ENCODE results near the gene HPGD.

Gene HPGD

GRCh38 chr4:174540175-174540574 is 17.9 kb upstream of the HPGD start:
- TF ChIP-seq, protein P1, sequence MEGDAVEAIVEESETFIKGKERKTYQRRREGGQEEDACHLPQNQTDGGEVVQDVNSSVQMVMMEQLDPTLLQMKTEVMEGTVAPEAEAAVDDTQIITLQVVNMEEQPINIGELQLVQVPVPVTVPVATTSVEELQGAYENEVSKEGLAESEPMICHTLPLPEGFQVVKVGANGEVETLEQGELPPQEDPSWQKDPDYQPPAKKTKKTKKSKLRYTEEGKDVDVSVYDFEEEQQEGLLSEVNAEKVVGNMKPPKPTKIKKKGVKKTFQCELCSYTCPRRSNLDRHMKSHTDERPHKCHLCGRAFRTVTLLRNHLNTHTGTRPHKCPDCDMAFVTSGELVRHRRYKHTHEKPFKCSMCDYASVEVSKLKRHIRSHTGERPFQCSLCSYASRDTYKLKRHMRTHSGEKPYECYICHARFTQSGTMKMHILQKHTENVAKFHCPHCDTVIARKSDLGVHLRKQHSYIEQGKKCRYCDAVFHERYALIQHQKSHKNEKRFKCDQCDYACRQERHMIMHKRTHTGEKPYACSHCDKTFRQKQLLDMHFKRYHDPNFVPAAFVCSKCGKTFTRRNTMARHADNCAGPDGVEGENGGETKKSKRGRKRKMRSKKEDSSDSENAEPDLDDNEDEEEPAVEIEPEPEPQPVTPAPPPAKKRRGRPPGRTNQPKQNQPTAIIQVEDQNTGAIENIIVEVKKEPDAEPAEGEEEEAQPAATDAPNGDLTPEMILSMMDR (IDR thresholded peaks at IDR 0.05; ENCODE audit: low read depth, low read length), result no peak
- H3K4me3 ChIP-seq (replicated peaks in 1 of 2; ENCODE audit: low read depth in 2 of 2, low read length in 2 of 2), result no peak overlapping the region
- no peak for DNase-seq (ENCODE audit: low read depth in 2 of 2)

GRCh38 chr4:174539571-174539970 is 17.3 kb upstream of the HPGD start:
- no peak overlapping the region for H3K4me3 ChIP-seq (replicated peaks in 1 of 2; ENCODE audit: low read depth in 2 of 2, low read length in 2 of 2)
- TF ChIP-seq, protein P1 (IDR thresholded peaks at IDR 0.05; ENCODE audit: low read depth, low read length), result no peak
- DNase-seq (ENCODE audit: low read depth in 2 of 2), result no peak

DNA sequence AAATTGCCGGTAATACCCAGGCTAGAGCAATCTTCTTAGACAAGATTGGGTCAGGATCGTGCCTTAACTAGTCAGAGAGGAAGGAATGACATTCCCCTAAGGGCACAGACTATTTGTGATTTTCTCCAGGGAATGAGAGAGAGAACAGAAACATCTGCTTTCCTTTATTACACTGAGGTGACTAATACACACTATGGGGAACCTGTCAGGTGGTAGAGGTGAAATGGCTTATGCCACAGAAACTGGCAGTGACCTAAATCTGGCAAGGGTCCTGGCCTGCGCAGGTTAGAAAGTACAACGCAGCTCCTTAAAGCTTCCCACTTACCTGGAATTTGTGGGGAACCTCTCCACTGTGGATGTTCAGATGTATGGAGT is 16.6 kb upstream of the HPGD start:
- no peak for DNase-seq (ENCODE audit: low read depth in 2 of 2)
- TF ChIP-seq, protein P1 (IDR thresholded peaks at IDR 0.05; ENCODE audit: low read depth, low read length), result no peak
- no peak overlapping the region for H3K4me3 ChIP-seq (replicated peaks in 1 of 2; ENCODE audit: low read depth in 2 of 2, low read length in 2 of 2)

GRCh38 chr4:174538123-174538875 is 16.0 kb upstream of the HPGD start:
- DNase-seq (ENCODE audit: low read depth in 2 of 2), result no peak
- no peak overlapping the region for H3K4me3 ChIP-seq (replicated peaks in 1 of 2; ENCODE audit: low read depth in 2 of 2, low read length in 2 of 2)
- TF ChIP-seq, protein P1 (IDR thresholded peaks at IDR 0.05; ENCODE audit: low read depth, low read length), result no peak

DNA sequence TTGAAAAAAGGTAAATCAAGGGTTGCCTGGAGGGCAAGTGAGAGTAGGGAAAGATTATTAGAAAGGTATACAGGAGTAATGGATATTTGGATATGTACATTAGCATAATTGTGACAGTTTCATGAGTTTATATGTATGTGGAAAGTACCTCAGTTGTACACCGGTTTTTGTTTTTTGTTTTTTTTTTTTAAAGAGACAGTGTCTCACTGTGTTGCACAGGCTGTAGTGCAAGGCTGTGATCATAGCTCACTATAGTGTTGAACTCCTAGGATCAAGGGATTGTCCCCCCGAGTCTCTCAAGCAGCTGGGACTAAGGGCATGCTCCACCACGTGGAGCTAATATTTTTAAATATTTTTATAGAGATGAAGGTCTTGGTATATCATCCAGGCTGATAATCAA is 15.3 kb upstream of the HPGD start:
- TF ChIP-seq, protein P1 (IDR thresholded peaks at IDR 0.05; ENCODE audit: low read depth, low read length), result no peak
- no peak overlapping the region for H3K4me3 ChIP-seq (replicated peaks in 1 of 2; ENCODE audit: low read depth in 2 of 2, low read length in 2 of 2)
- DNase-seq (ENCODE audit: low read depth in 2 of 2), result no peak

- TF ChIP-seq, protein P1 (IDR thresholded peaks at IDR 0.05; ENCODE audit: low read depth, low read length), result no peak
- H3K4me3 ChIP-seq (replicated peaks in 1 of 2; ENCODE audit: low read depth in 2 of 2, low read length in 2 of 2), result no peak overlapping the region
- DNase-seq (ENCODE audit: low read depth in 2 of 2), result no peak
These were observed 12.2 kb upstream of the HPGD start for GRCh38 chr4:174534461-174534860.

- TF ChIP-seq, protein P1 (IDR thresholded peaks at IDR 0.05; ENCODE audit: low read depth, low read length), result no peak
- no peak for DNase-seq (ENCODE audit: low read depth in 2 of 2)
- no peak overlapping the region for H3K4me3 ChIP-seq (replicated peaks in 1 of 2; ENCODE audit: low read depth in 2 of 2, low read length in 2 of 2)
These were observed 10.2 kb upstream of the HPGD start for GRCh38 chr4:174532445-174532844.

Measured in cardiac fibroblast (primary cell).